ENCODE data around the gene OR51F1.

DNA sequence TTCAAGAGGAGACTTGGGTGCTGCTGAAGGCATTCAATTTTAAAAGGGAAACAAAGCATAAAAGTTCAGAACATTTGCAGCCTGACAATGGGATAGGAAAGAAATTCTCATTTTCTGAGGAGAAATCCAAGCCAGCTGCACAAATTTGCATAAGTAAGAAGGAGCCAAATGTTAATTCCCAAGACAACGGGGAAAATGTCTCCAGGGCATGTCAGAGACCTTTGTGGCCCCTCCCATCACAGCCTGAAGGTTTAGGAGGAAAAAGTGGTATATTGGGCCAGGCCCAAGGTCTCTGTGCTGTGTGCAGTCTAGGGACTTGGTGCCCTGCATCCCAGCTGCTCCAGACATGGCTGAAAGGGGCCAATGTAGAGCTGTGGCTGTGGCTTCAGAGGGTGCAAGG, 12.7 kb upstream of the OR51F1 start:
- TF ChIP-seq EP300 (IDR thresholded peaks at IDR 0.05; ENCODE audit: borderline replicate concordance) (no peak), YY1 (IDR thresholded peaks at IDR 0.05; ENCODE audit: low read depth) (no peak)
- TF ChIP-seq, protein P1, sequence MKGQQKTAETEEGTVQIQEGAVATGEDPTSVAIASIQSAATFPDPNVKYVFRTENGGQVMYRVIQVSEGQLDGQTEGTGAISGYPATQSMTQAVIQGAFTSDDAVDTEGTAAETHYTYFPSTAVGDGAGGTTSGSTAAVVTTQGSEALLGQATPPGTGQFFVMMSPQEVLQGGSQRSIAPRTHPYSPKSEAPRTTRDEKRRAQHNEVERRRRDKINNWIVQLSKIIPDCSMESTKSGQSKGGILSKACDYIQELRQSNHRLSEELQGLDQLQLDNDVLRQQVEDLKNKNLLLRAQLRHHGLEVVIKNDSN (IDR thresholded peaks at IDR 0.05): no peak
